Osteoblast (primary cell): ENCODE results near the gene N4BP2L1. TPM values are rescaled to one million over a fixed set of nuclear protein-coding genes. Genes with fewer than 3 reads are reported as not detected.
"Not testable (repeated sequence)": the region's sequence is repeated elsewhere in the genome, so short reads cannot be mapped to it uniquely, and the experiment has no call there.

ENCODE experiments used
- DNase-seq: peaks from one replicate; pipeline ENCODE4 v3.0.0; 2011; ENCODE audit warnings: low spot score, mixed read lengths; ENCODE audit not compliant: insufficient read length; ENCODE audit errors: missing footprints
- H2AFZ ChIP-seq: 2 replicates; pipeline ENCODE4 v1.6.0; 2011; ENCODE audit warnings: mild to moderate bottlenecking, low read length
- H3K27ac ChIP-seq: 2 replicates; pipeline ENCODE4 v1.5.1; 2011; ENCODE audit warnings: mild to moderate bottlenecking, low read depth, low read length, moderate library complexity
- H3K27me3 ChIP-seq: 2 replicates; pipeline ENCODE4 v1.6.0; 2012; ENCODE audit warnings: mild to moderate bottlenecking, control low read depth, inconsistent platforms, low read length, moderate library complexity; ENCODE audit not compliant: insufficient read depth
- H3K36me3 ChIP-seq: 2 replicates; pipeline ENCODE4 v1.5.1; 2011; ENCODE audit warnings: mild to moderate bottlenecking, low read length, control low read depth, moderate library complexity; ENCODE audit not compliant: insufficient read depth
- H3K4me1 ChIP-seq: 2 replicates; pipeline ENCODE4 v1.5.1; 2011; ENCODE audit warnings: mild to moderate bottlenecking, low read length, control low read depth, moderate library complexity; ENCODE audit not compliant: insufficient read depth
- H3K4me2 ChIP-seq: 2 replicates; pipeline ENCODE4 v1.6.0; 2011; ENCODE audit warnings: mild to moderate bottlenecking, low read length; ENCODE audit not compliant: insufficient read depth
- H3K4me3 ChIP-seq: fragments of 200-600 bp; sonication (generic); 3 replicates; pipeline ENCODE4 v1.5.1; 2012; ENCODE audit warnings: mild to moderate bottlenecking, low read length, inconsistent platforms; ENCODE audit not compliant: insufficient read depth
- H3K79me2 ChIP-seq: 2 replicates; pipeline ENCODE4 v1.6.0; 2012; ENCODE audit warnings: mild to moderate bottlenecking, low read length, control low read depth, inconsistent platforms; ENCODE audit not compliant: insufficient read depth
- H3K9me3 ChIP-seq: 2 replicates; pipeline ENCODE4 v1.5.1; 2011; ENCODE audit warnings: low read depth, low read length, control low read depth
- H4K20me1 ChIP-seq: 2 replicates; pipeline ENCODE4 v1.6.0; 2012; ENCODE audit warnings: mild to moderate bottlenecking, low read length, control low read depth; ENCODE audit not compliant: insufficient read depth
- small RNA-seq: library from RNA; depleted of rRNA; stranded (forward); fragments of <200 nt; gene quantifications from one replicate; pipeline ENCODE3, GENCODE V24; 2012
- total RNA-seq: library from RNA; depleted of rRNA; stranded (reverse); fragments of >200 nt; gene quantifications from 2 replicates; pipeline ENCODE4 v1.2.3, GENCODE V29; 2012
- TF ChIP-seq, protein P1 (sequence below): IDR thresholded peaks from 2 replicates; pipeline ENCODE4 v1.5.1; 2011; ENCODE audit warnings: mild to moderate bottlenecking, low read depth, low read length, moderate library complexity; ENCODE audit errors: extremely low read depth

Gene N4BP2L1
- total RNA-seq, 1 donor: 11.2 TPM

DNA sequence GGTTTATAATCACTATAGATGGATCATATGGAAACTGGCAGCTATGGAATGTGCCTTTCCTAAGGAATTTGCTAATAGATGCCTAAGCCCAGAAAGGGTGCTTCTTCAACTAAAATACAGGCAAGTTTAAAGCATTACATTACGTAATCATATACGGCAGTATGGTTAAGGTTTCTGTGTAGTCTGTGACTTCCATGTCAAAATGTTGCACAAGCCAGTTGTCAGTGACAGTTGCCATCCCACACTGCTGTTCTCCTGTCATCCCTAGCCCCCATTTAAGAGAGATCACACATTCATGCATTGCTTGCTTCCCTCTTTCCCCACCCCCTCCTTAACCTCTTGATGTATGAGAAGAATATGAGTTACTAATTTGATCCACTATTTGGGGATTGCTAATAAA lies 65.4 kb downstream of the N4BP2L1 start:
- Histone ChIP-seq H3K27ac (no peak overlapping the region), H4K20me1 (no peaks in the 10 kb centered on the region), H3K27me3 (no peaks in the 10 kb centered on the region), H3K36me3 (no peaks in the 10 kb centered on the region), H3K4me2 (no peak overlapping the region), H3K4me1 (no peaks in the 10 kb centered on the region), H3K79me2 (no peaks in the 10 kb centered on the region), H3K9me3 (no peaks in the 10 kb centered on the region), H3K4me3 (no peak overlapping the region), H2AFZ (no peak overlapping the region)
- TF ChIP-seq, protein P1, sequence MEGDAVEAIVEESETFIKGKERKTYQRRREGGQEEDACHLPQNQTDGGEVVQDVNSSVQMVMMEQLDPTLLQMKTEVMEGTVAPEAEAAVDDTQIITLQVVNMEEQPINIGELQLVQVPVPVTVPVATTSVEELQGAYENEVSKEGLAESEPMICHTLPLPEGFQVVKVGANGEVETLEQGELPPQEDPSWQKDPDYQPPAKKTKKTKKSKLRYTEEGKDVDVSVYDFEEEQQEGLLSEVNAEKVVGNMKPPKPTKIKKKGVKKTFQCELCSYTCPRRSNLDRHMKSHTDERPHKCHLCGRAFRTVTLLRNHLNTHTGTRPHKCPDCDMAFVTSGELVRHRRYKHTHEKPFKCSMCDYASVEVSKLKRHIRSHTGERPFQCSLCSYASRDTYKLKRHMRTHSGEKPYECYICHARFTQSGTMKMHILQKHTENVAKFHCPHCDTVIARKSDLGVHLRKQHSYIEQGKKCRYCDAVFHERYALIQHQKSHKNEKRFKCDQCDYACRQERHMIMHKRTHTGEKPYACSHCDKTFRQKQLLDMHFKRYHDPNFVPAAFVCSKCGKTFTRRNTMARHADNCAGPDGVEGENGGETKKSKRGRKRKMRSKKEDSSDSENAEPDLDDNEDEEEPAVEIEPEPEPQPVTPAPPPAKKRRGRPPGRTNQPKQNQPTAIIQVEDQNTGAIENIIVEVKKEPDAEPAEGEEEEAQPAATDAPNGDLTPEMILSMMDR: no peak
- no peak for DNase-seq

DNA sequence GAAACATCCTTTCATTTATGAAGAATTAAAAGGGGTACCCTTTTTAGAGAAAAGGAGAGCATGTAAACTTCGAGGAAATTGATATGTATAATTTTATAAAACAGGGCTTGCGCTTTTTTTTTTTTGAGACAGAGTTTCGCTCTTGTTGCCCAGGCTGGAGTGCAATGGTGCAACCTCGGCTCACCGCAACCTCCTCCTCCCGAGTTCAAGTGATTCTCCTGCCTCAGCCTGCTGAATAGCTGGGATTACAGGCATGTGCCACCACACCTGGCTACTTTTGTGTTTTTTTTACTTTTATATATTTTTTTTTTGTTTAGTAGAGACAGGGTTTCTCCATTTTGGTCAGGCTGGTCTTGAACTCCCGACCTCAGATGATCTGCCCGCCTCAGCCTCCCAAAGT lies 72.0 kb downstream of the N4BP2L1 start:
- not testable (repeated sequence) for H3K27ac ChIP-seq, H3K36me3 ChIP-seq, H3K4me2 ChIP-seq, DNase-seq, H3K4me3 ChIP-seq, H3K27me3 ChIP-seq, H3K79me2 ChIP-seq, H3K4me1 ChIP-seq, H3K9me3 ChIP-seq, H2AFZ ChIP-seq, H4K20me1 ChIP-seq

DNA sequence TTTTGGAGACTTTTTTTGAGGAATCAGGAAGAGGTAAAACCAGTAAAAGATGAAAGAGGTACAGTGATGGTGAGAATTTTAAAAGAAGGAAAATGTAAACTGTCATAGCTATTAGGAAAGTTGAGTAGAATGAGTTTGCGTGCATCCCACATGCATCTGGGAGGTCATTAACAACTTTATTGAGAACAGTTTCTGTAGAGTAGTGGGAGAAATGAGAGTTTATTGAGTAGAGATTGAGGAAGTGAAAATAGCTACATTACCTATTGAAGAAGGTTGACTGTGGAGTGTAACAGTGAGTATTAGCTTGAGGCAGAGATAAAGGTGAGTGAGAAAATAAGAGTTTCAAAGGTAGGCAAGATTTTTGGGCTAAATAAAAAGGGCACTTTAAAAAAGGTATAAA lies 73.9 kb downstream of the N4BP2L1 start:
- Histone ChIP-seq H4K20me1 (no peaks in the 10 kb centered on the region), H3K36me3 (no peaks in the 10 kb centered on the region), H3K4me3 (no peak overlapping the region), H3K79me2 (no peaks in the 10 kb centered on the region), H3K4me1 (no peaks in the 10 kb centered on the region), H3K4me2 (no peak overlapping the region), H3K9me3 (no peaks in the 10 kb centered on the region), H2AFZ (no peak overlapping the region), H3K27me3 (no peaks in the 10 kb centered on the region), H3K27ac (no peak overlapping the region)
- DNase-seq: no peak
- TF ChIP-seq, protein P1: no peak

DNA sequence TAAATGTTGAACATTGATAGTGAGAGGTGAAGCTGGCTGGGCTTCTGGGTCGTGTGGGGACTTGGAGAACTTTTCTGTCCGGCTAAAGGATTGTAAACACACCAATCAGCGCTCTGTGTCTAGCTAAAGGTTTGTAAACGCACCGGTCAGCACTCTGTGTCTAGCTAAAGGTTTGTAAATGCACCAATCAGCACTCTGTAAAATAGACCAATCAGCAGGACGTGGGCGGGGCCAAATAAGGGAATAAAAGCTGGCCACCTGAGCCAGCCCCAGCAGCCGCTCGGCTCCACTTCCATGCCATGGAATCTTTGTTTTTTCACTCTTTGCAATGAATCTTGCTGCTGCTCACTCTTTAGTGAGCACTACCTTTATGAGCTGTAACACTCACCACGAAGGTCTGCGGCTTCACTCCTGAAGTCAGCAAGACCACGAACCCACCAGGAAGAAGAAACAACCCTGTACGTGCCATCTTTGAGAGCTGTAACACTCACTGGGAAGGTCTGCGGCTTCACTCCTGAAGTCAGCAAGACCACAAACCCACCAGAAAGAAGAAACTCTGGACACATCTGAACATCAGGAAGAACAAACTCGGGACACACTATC lies 77.0 kb downstream of the N4BP2L1 start:
- H4K20me1 ChIP-seq: not testable (repeated sequence)

More for the DNA sequence above, 77.0 kb downstream of the N4BP2L1 start:
- not testable (repeated sequence) for H3K27ac ChIP-seq, H3K9me3 ChIP-seq, H3K27me3 ChIP-seq, H3K4me2 ChIP-seq, H3K79me2 ChIP-seq, H3K4me1 ChIP-seq, H3K4me3 ChIP-seq, H2AFZ ChIP-seq, H3K36me3 ChIP-seq, DNase-seq

Small RNA genes lying within 50 kb of the gene (small RNA-seq; reads per million reads assigned to genes)
- not detected for gene RF00190

Other genes starting within 250 kb of the N4BP2L1 start
- not detected in 2 replicates for gene ZAR1L, start 112.8 kb downstream of the N4BP2L1 start, total RNA-seq
- 4.7 and 6.5 TPM in 2 replicates for gene BRCA2, start 112.6 kb downstream of the N4BP2L1 start, total RNA-seq
- 178 and 183 TPM in 2 replicates for gene N4BP2L2, start 110.7 kb upstream of the N4BP2L1 start, total RNA-seq
- gene PDS5B, start 158.3 kb upstream of the N4BP2L1 start, total RNA-seq: 23.2 and 28.9 TPM in 2 replicates